Endothelial cell of umbilical vein (primary cell): Measurements from ENCODE around the gene SOX13. TPM values are rescaled to one million over a fixed set of nuclear protein-coding genes. Genes with fewer than 3 reads are reported as not detected.
A peak's percentile ranks its signal among the peaks of the same experiment; 100 is the strongest.

Experiments
- BruUV-seq: library from RNA; stranded (reverse); fragments of 400-500 nt; replicated peaks from 2 replicates; lab custom pipeline; 2021; lab: Mats Ljungman, UMichigan
- CTCF ChIA-PET: fragments of 300-600, 350-600 bp; sonication (Branson Sonifier 250); formaldehyde crosslinking; loops from one replicate; lab custom pipeline; 2021; ENCODE audit warnings: antibody characterized with exemption, inconsistent platforms; lab: Charles Lee
- POLR2A ChIA-PET: fragments of 300-600, 350-600 bp; sonication (Branson Sonifier 250); formaldehyde crosslinking; loops from one replicate; lab custom pipeline; 2021; ENCODE audit warnings: antibody characterized with exemption, inconsistent platforms; lab: Charles Lee
- DNase-seq: peaks from one replicate; pipeline ENCODE4 v3.0.0-alpha.2; 2011; ENCODE audit warnings: low read depth, low spot score
- FAIRE-seq: peaks from 2 replicates; lab custom pipeline; 2011; peaks lifted over from hg19 to GRCh38; lab: Jason Lieb, UNC
- H2AFZ ChIP-seq: 2 replicates; pipeline ENCODE4 v1.6.0; 2012; ENCODE audit warnings: low read depth, low read length, control low read depth, inconsistent platforms
- H3K27ac ChIP-seq: 2 replicates; pipeline ENCODE4 v1.5.1; 2011; ENCODE audit warnings: low read depth, mild to moderate bottlenecking, control low read depth, low read length, moderate library complexity; ENCODE audit not compliant: insufficient read depth
- H3K27me3 ChIP-seq, 2 experiments: 2 replicates each; pipeline versions ENCODE4 v1.6.0 to v1.6.1; 2011; ENCODE audit warnings: low read length in 2 of 2, mixed read lengths in 1 of 2; ENCODE audit not compliant: control insufficient read depth in 2 of 2, insufficient read depth in 2 of 2
- H3K36me3 ChIP-seq, 2 experiments: 2 replicates in 1 of 2; 3 replicates in 1 of 2; pipeline ENCODE4 v1.5.1; 2011; ENCODE audit warnings: low read length in 2 of 2, mild to moderate bottlenecking in 1 of 2, moderate library complexity in 1 of 2; ENCODE audit not compliant: control insufficient read depth in 2 of 2, insufficient read depth in 2 of 2; ENCODE audit errors: extremely low read depth in 1 of 2
- H3K4me1 ChIP-seq: 3 replicates; pipeline ENCODE4 v1.5.1; 2011; ENCODE audit warnings: mild to moderate bottlenecking, low read length; ENCODE audit not compliant: control insufficient read depth, insufficient read depth; ENCODE audit errors: extremely low read depth
- H3K4me2 ChIP-seq: 2 replicates; pipeline ENCODE4 v1.6.1; 2011; ENCODE audit warnings: low read length, control low read depth, mixed read lengths; ENCODE audit not compliant: insufficient read depth
- H3K4me3 ChIP-seq, 3 experiments: fragments of 200-600 bp in 1 of 3; sonication (generic), shearing (Covaris generic) in 1 of 3; replicated peaks in 1 of 3; 2 replicates each; pipeline ENCODE4 v1.5.1; 2011 to 2016; ENCODE audit warnings: control low read depth in 3 of 3, low read length in 3 of 3, mild to moderate bottlenecking in 2 of 3, inconsistent platforms in 1 of 3, low read depth in 1 of 3, moderate library complexity in 1 of 3; ENCODE audit not compliant: insufficient read depth in 1 of 3
- H3K79me2 ChIP-seq: 2 replicates; pipeline ENCODE4 v1.6.0; 2012; ENCODE audit warnings: low read length, inconsistent platforms; ENCODE audit not compliant: control insufficient read depth, insufficient read depth
- H3K9ac ChIP-seq: replicated peaks from 2 replicates; pipeline ENCODE3; 2011; ENCODE audit warnings: low read length, control low read depth; ENCODE audit not compliant: insufficient read depth; ENCODE audit errors: extremely low read depth
- H3K9me1 ChIP-seq: replicated peaks from 3 replicates; pipeline ENCODE4 v1.6.0; 2011; ENCODE audit warnings: mild to moderate bottlenecking, low read length; ENCODE audit not compliant: control insufficient read depth, insufficient read depth; ENCODE audit errors: extremely low read depth
- H3K9me3 ChIP-seq: replicated peaks from 2 replicates; pipeline ENCODE4 v1.5.1; 2012; ENCODE audit warnings: low read length, inconsistent platforms; ENCODE audit not compliant: control insufficient read depth, insufficient read depth
- H4K20me1 ChIP-seq: replicated peaks from 2 replicates; pipeline ENCODE3; 2011; ENCODE audit warnings: mild to moderate bottlenecking, low read length; ENCODE audit not compliant: control insufficient read depth, insufficient read depth; ENCODE audit errors: extremely low read depth
- CTCF ChIP-seq, 2 donors: IDR thresholded peaks; 1 replicate in 1 of 2; 2 replicates in 1 of 2; pipeline ENCODE4 v1.5.1; 2011; ENCODE audit warnings: low read length in 2 of 2, mild to moderate bottlenecking in 2 of 2, moderate library complexity in 2 of 2, control low read depth in 1 of 2, inconsistent platforms in 1 of 2, low read depth in 1 of 2; ENCODE audit not compliant: insufficient read depth in 1 of 2; ENCODE audit errors: extremely low read depth in 1 of 2
- EZH2 ChIP-seq: IDR thresholded peaks from 2 replicates; pipeline ENCODE4 v1.6.1; 2012; ENCODE audit warnings: borderline replicate concordance, low read depth, mild to moderate bottlenecking, moderate library complexity, low read length, inconsistent platforms; ENCODE audit not compliant: severe bottlenecking
- FOS ChIP-seq: IDR thresholded peaks from 2 replicates; pipeline ENCODE4 v1.6.1; 2011; ENCODE audit warnings: mild to moderate bottlenecking, low read length, moderate library complexity, borderline replicate concordance; ENCODE audit not compliant: insufficient read depth
- GATA2 ChIP-seq: IDR thresholded peaks from 2 replicates; pipeline ENCODE4 v1.7.0; 2011; ENCODE audit warnings: low read depth, mild to moderate bottlenecking, moderate library complexity, mixed read lengths, low read length; ENCODE audit not compliant: insufficient read length, insufficient read depth
- JUN ChIP-seq: IDR thresholded peaks from 2 replicates; pipeline ENCODE4 v1.6.1; 2011; ENCODE audit warnings: borderline replicate concordance, low read depth; ENCODE audit not compliant: insufficient read length, insufficient read depth
- MAX ChIP-seq: IDR thresholded peaks from 2 replicates; pipeline ENCODE4 v1.6.1; 2011; ENCODE audit not compliant: insufficient read depth, insufficient read length
- MYC ChIP-seq: IDR thresholded peaks from one replicate; pipeline ENCODE4 v1.6.1; 2011; ENCODE audit warnings: mild to moderate bottlenecking, low read depth, low read length
- POLR2A ChIP-seq: IDR thresholded peaks from 2 replicates; pipeline ENCODE4 v1.6.1; 2012; ENCODE audit warnings: low read depth, mild to moderate bottlenecking, control low read depth, low read length
- POLR2AphosphoS5 ChIP-seq: IDR thresholded peaks from 2 replicates; pipeline ENCODE4 v1.6.1; 2012; ENCODE audit warnings: low read depth, mild to moderate bottlenecking, control low read depth, low read length, moderate library complexity; ENCODE audit not compliant: insufficient read depth
- dilution Hi-C: fragments of 300-500 bp; cut with MboI; formaldehyde crosslinking; loops from one replicate; pipeline ENCODE4 v1.15.0; 2019; ENCODE audit warnings: low sequenced_read_pairs; ENCODE audit not compliant: extremely low pct_ligation_motif_present
- intact Hi-C: fragments of 100-400 bp; cut with micrococcal nuclease; formaldehyde crosslinking; loops from one replicate; pipeline ENCODE4 v1.10.0; 2022
- polyA plus RNA-seq, 4 experiments: library from polyadenylated mRNA; depleted of rRNA in 3 of 4; stranded (reverse) in 3 of 4; unstranded in 1 of 4; fragments of >200 nt; gene quantifications; 2 replicates each; pipeline versions ENCODE4 v1.2.1 to v1.2.3, GENCODE V29; 2011 to 2012; ENCODE audit warnings: missing spikeins in 1 of 4
- total RNA-seq: library from RNA; stranded (reverse); gene quantifications from 2 replicates; pipeline ENCODE4 v1.2.3, GENCODE V29; 2021

SOX13 gene
- total and polyA plus RNA-seq, 2 donors (not counting 3 experiments of a cell fraction or from before 2014, with no cell fraction given) = 40.8 to 57.7 TPM

- no peak overlapping the region for H2AFZ ChIP-seq
Observed at GRCh38 chr1:204113896-204114295, 41.0 kb downstream of the SOX13 start.

More at GRCh38 chr1:204113896-204114295, 41.0 kb downstream of the SOX13 start:
- FAIRE-seq (peak; percentile 87), DNase-seq (peak; percentile 46)
- Histone ChIP-seq H3K79me2 (peaks cover 11% of the 10 kb centered on the region), H3K36me3 (peaks cover 0 to 19% of the 10 kb centered on the region in 2 experiments), H3K4me3 (no peak overlapping the region), H3K27ac (no peak overlapping the region), H3K9me3 (no peaks in the 10 kb centered on the region), H3K27me3 (no peaks in the 10 kb centered on the region), H3K4me2 (no peak overlapping the region), H4K20me1 (no peaks in the 10 kb centered on the region), H3K4me1 (peaks cover 15% of the 10 kb centered on the region), H3K9ac (no peak overlapping the region), H3K9me1 (no peaks in the 10 kb centered on the region)
- no TSS peak for BruUV-seq
- intact Hi-C loops = no loop called here
- dilution Hi-C loops = no loop called here
- ChIA-PET POLR2A (no interaction called here), CTCF (interaction anchor here (1.4 to 6.7 kb wide), 3 partner anchors 16 to 242 kb away, joined by 4 to 45 read pairs (median 25); no protein-coding TSS in a partner anchor)
- TF ChIP-seq MYC (no peak), EZH2 (no peak), GATA2 (no peak), POLR2AphosphoS5 (no peak), POLR2A (no peak), CTCF (IDR thresholded peaks at IDR 0.05; ENCODE audit: extremely low read depth in 1 of 2, insufficient read depth in 1 of 2, low read depth in 1 of 2, low read length in 2 of 2) (no peak), FOS (no peak), MAX (no peak), JUN (no peak)
